Lower lobe of right lung (tissue), 2 donors: ENCODE measurements around the gene GNPTG. TPM values are rescaled to one million over a fixed set of nuclear protein-coding genes. Genes with fewer than 3 reads are reported as not detected.

ENCODE experiments used
- ATAC-seq, 2 donors: fragments of 200-7000 bp; cut with Tn5 transposase; one replicate each; pipeline ENCODE4 v1.9.1; 2020 to 2022; ENCODE audit warnings: mild to moderate bottlenecking in 2 of 2, moderate library complexity in 2 of 2
- DNase-seq: peaks from one replicate; pipeline ENCODE4 v3.0.0-alpha.2; 2020
- H3K27ac ChIP-seq: fragments of 200-600 bp; one replicate; pipeline ENCODE4 v1.8.0; 2022
- H3K27me3 ChIP-seq: fragments of 200-600 bp; one replicate; pipeline ENCODE4 v1.8.0; 2022; ENCODE audit warnings: low read depth
- H3K36me3 ChIP-seq: fragments of 200-600 bp; one replicate; pipeline ENCODE4 v1.8.0; 2022; ENCODE audit warnings: mild to moderate bottlenecking
- H3K4me1 ChIP-seq: fragments of 200-600 bp; one replicate; pipeline ENCODE4 v1.8.0; 2022
- H3K4me3 ChIP-seq: fragments of 200-600 bp; one replicate; pipeline ENCODE4 v1.8.0; 2022; ENCODE audit warnings: mild to moderate bottlenecking
- H3K9me3 ChIP-seq: fragments of 200-600 bp; one replicate; pipeline ENCODE4 v1.8.0; 2022
- intact Hi-C: fragments of 100-400 bp; cut with DNase I; formaldehyde crosslinking; loops from one replicate; pipeline ENCODE4 v1.11.0; 2022
- total RNA-seq: library from RNA; stranded (reverse); fragmentation: NEBNext Ultra II Directional; extraction: Animal tissue kit (Norgen Biotek cat#: 25700); gene quantifications from one replicate; pipeline ENCODE4 v1.2.1, GENCODE V29; 2021
- TF ChIP-seq, protein P1 (sequence below): fragments of 200-600 bp; IDR thresholded peaks from one replicate; pipeline ENCODE4 v1.8.0; 2022; ENCODE audit warnings: antibody characterized with exemption, mild to moderate bottlenecking
- donor health status: DM: no; HTN: yes; CAD: no; lungs with severe emphysema.

The GNPTG gene
- total RNA-seq, 1 donor from 2014 or later, result 89.5 TPM

DNA sequence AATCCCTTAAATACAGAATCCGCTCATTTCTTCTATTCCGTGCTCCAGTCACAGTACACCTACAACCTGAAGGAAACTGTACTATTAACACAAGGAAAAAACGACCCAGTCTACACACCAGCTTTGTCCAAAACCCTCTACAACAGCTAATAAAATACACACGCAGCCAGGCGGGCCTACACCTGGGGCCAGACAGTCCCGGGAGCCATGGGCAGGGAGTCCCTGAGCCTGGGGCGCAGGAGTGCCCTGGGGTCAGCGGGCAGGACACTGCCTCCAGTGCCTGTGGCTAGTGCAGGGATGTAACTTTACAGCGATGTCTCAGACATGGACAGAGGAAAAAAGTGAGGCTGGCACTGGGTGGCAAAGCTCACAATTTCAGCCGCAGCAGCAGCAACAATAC lies 28.5 kb downstream of the GNPTG start:
- ATAC-seq (no peak), DNase-seq (no peak)
- intact Hi-C loops, result no loop called here
- Histone ChIP-seq H3K9me3 (no peaks in the 10 kb centered on the region), H3K4me3 (no peak overlapping the region), H3K27me3 (no peaks in the 10 kb centered on the region), H3K27ac (no peak overlapping the region), H3K36me3 (peaks cover 47% of the 10 kb centered on the region), H3K4me1 (peaks cover 14% of the 10 kb centered on the region)
- TF ChIP-seq, protein P1, sequence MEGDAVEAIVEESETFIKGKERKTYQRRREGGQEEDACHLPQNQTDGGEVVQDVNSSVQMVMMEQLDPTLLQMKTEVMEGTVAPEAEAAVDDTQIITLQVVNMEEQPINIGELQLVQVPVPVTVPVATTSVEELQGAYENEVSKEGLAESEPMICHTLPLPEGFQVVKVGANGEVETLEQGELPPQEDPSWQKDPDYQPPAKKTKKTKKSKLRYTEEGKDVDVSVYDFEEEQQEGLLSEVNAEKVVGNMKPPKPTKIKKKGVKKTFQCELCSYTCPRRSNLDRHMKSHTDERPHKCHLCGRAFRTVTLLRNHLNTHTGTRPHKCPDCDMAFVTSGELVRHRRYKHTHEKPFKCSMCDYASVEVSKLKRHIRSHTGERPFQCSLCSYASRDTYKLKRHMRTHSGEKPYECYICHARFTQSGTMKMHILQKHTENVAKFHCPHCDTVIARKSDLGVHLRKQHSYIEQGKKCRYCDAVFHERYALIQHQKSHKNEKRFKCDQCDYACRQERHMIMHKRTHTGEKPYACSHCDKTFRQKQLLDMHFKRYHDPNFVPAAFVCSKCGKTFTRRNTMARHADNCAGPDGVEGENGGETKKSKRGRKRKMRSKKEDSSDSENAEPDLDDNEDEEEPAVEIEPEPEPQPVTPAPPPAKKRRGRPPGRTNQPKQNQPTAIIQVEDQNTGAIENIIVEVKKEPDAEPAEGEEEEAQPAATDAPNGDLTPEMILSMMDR, result no peak

DNA sequence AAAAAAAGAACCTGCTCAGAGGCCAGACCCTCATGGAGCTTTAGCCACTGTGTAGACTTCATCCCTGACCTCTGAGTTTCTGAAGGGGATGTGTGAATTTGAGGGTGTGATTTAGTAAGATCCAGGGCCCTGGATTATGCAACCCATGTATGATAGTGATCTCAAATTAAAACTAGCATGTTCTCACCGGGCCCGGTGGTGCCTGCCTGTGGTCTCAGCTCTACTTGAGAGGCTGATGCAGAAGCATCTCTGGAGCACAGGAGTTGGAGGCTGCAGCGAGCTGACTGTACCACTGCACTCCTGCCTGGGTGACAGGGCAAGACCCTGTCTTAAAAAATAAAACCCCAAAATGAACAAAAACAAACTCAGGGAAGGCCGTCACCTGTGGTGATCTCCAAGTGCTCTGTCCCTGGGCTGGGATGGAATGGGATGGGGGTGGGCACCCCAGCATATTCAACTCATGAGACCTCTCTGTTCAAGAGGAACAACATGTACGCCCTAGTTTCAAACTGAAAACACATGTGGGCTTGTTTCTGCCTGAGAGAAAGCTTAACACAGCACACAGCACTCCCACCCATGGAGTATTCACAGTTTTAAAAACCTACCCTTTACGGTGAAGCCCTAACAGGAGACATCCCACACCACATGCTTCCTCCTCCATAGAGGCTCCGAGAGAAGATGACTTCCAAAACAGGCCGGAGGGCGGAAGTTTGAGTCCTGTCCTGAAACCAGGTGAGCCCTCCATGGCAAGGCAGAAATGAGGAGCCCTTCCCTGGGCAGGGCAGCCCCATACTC lies 30.1 kb downstream of the GNPTG start:
- Histone ChIP-seq H3K27ac (no peak overlapping the region), H3K36me3 (peaks cover 55% of the 10 kb centered on the region), H3K4me3 (no peak overlapping the region), H3K4me1 (peaks cover 14% of the 10 kb centered on the region), H3K9me3 (no peaks in the 10 kb centered on the region), H3K27me3 (no peaks in the 10 kb centered on the region)
- DNase-seq (no peak), ATAC-seq (no peak)
- intact Hi-C loops, result no loop called here
- TF ChIP-seq, protein P1, result no peak

DNA sequence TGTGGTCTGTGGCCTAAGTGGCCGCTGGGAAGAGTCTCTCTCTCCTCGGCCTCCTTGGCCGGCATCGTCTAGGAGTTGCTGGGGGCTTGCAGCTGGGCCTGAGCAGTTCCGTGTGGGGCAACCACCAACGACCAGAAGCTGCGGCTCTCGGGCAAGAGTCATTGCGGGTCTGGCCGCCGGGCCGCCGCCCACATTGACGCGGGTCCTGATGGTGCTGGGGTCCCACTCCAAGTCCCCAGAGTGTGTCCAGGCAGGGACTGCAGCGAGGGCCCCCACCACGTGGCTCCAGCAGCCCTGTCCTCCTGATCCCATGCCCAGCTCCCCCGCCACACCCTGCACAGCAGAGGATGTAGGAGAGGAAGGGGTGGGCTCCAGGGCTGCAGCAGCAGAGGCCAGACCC lies 31.8 kb downstream of the GNPTG start:
- ATAC-seq (no peak), DNase-seq (no peak)
- TF ChIP-seq, protein P1, result no peak
- Histone ChIP-seq H3K9me3 (no peaks in the 10 kb centered on the region), H3K4me1 (peaks cover 8% of the 10 kb centered on the region), H3K27me3 (no peaks in the 10 kb centered on the region), H3K4me3 (no peak overlapping the region), H3K27ac (no peak overlapping the region), H3K36me3 (peaks cover 67% of the 10 kb centered on the region)
- intact Hi-C loops, result no loop called here

DNA sequence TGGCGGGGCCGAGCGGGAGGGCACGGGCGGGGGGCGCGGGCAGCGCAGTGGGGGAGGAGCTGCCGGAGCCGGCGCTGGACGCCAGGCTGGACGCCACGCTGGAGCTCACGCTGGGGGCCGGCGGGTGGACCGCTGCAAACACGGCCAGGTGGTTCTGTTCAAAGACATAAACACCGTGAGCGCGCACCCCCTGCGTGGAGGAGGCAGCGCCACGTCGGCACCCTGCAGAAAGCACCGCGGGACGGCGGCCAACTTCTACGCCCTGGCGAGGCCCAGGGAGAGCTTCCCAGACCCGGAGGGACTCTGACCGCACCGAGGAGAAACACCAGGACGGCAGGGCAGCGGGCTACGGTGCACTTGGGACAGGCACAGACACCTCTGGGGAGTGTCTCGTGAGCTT lies 33.5 kb downstream of the GNPTG start:
- no peak overlapping the region for H3K4me3 ChIP-seq
- H3K36me3 ChIP-seq, result peaks cover 83% of the 10 kb centered on the region
- ATAC-seq, result no peak
- intact Hi-C loops, result no loop called here
- no peaks in the 10 kb centered on the region for H3K4me1 ChIP-seq
- DNase-seq, result no peak
- H3K27ac ChIP-seq, result no peak overlapping the region
- no peaks in the 10 kb centered on the region for H3K9me3 ChIP-seq
- TF ChIP-seq, protein P1, result no peak
- no peaks in the 10 kb centered on the region for H3K27me3 ChIP-seq

DNA sequence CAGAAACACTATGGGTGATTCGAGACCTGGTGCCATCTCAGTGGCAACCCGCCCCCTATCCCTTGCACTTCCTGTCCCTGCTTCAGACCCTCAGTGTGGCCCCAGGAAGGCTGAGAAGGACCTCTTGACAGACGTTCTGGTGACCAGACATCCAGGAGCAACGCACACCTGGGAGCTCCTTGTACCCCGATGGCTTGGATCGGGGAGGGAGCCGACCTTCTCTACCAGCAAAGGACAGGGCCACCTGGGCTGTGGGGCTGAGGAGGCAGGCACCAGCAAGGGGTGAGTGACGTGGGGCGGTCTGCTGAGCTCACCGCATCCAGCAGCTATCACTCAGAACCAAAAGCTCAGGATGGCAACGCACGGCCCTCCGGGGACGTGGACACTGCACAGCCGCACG lies 35.6 kb downstream of the GNPTG start:
- no peaks in the 10 kb centered on the region for H3K4me1 ChIP-seq
- H3K4me3 ChIP-seq, result no peak overlapping the region
- H3K36me3 ChIP-seq, result peaks cover 84% of the 10 kb centered on the region
- H3K27me3 ChIP-seq, result no peaks in the 10 kb centered on the region
- intact Hi-C loops, result no loop called here
- TF ChIP-seq, protein P1, result no peak
- no peak overlapping the region for H3K27ac ChIP-seq
- H3K9me3 ChIP-seq, result no peaks in the 10 kb centered on the region
- ATAC-seq, result no peak
- no peak for DNase-seq
